Trophoblast cell (in vitro differentiated cells and primary cell): ENCODE measurements around the gene AGRP.

Experiments
- DNase-seq, 2 donors: peaks; one replicate each; pipeline ENCODE4 v3.0.0-alpha.2; 2016
- H2AFZ ChIP-seq: 2 replicates; pipeline ENCODE4 v1.6.1; 2013; ENCODE audit warnings: low read length, moderate library complexity, mild to moderate bottlenecking; ENCODE audit not compliant: insufficient read depth, poor library complexity
- H2AK5ac ChIP-seq: 2 replicates; pipeline ENCODE4 v1.6.1; 2013; ENCODE audit warnings: mild to moderate bottlenecking, low read length
- H2BK120ac ChIP-seq: 2 replicates; pipeline ENCODE4 v1.6.1; 2013; ENCODE audit warnings: low read length, mild to moderate bottlenecking, moderate library complexity; ENCODE audit not compliant: insufficient read depth, poor library complexity
- H2BK12ac ChIP-seq: 2 replicates; pipeline ENCODE4 v1.6.1; 2013; ENCODE audit warnings: mild to moderate bottlenecking, low read length, moderate library complexity
- H2BK5ac ChIP-seq: 2 replicates; pipeline ENCODE4 v1.6.1; 2013; ENCODE audit warnings: low read length, low read depth, moderate library complexity, mild to moderate bottlenecking; ENCODE audit not compliant: poor library complexity
- H3K14ac ChIP-seq: 2 replicates; pipeline ENCODE4 v1.6.1; 2013; ENCODE audit warnings: mild to moderate bottlenecking, low read length
- H3K18ac ChIP-seq: 2 replicates; pipeline ENCODE4 v1.6.1; 2013; ENCODE audit warnings: mild to moderate bottlenecking, low read length
- H3K23ac ChIP-seq: 2 replicates; pipeline ENCODE4 v1.6.1; 2013; ENCODE audit warnings: low read length
- H3K27ac ChIP-seq: 2 replicates; pipeline ENCODE4 v1.5.1; 2013; ENCODE audit warnings: low read depth, mild to moderate bottlenecking, inconsistent platforms, low read length, moderate library complexity
- H3K27me3 ChIP-seq: 2 replicates; pipeline ENCODE4 v1.6.1; 2013; ENCODE audit warnings: inconsistent platforms, mild to moderate bottlenecking, low read length, moderate library complexity; ENCODE audit not compliant: insufficient read depth
- H3K36me3 ChIP-seq, 2 experiments: 1 replicate in 1 of 2; 2 replicates in 1 of 2; pipeline ENCODE4 v1.6.1; 2013; ENCODE audit warnings: low read length in 2 of 2, mild to moderate bottlenecking in 2 of 2, moderate library complexity in 1 of 2; ENCODE audit not compliant: insufficient read depth in 2 of 2, control insufficient read depth in 1 of 2
- H3K4ac ChIP-seq: 2 replicates; pipeline ENCODE4 v1.6.1; 2013; ENCODE audit warnings: low read depth, mild to moderate bottlenecking, low read length, moderate library complexity
- H3K4me1 ChIP-seq, 2 experiments: 1 replicate in 1 of 2; 2 replicates in 1 of 2; pipeline ENCODE4 v1.6.1; 2013; ENCODE audit warnings: low read length in 2 of 2, mild to moderate bottlenecking in 2 of 2, moderate library complexity in 1 of 2; ENCODE audit not compliant: insufficient read depth in 2 of 2, control insufficient read depth in 1 of 2
- H3K4me2 ChIP-seq: 2 replicates; pipeline ENCODE4 v1.6.1; 2013; ENCODE audit warnings: inconsistent platforms, mild to moderate bottlenecking, low read length, moderate library complexity
- H3K4me3 ChIP-seq: 2 replicates; pipeline ENCODE4 v1.5.1; 2013; ENCODE audit warnings: mild to moderate bottlenecking, low read depth, low read length, inconsistent platforms
- H3K79me1 ChIP-seq: one replicate; pipeline ENCODE4 v1.6.1; 2013; ENCODE audit warnings: low read length
- H3K79me2 ChIP-seq: 2 replicates; pipeline ENCODE4 v1.6.1; 2013; ENCODE audit warnings: low read length, mild to moderate bottlenecking; ENCODE audit not compliant: control insufficient read depth, insufficient read depth, poor library complexity
- H3K9ac ChIP-seq: 2 replicates; pipeline ENCODE4 v1.6.1; 2013; ENCODE audit warnings: mild to moderate bottlenecking, low read length
- H3K9me3 ChIP-seq: 2 replicates; pipeline ENCODE4 v1.6.1; 2013; ENCODE audit warnings: low read depth, mild to moderate bottlenecking, control low read depth, inconsistent platforms, low read length; ENCODE audit not compliant: insufficient read depth
- H4K12ac ChIP-seq: 2 replicates; pipeline ENCODE4 v1.6.1; 2013; ENCODE audit warnings: low read depth, mild to moderate bottlenecking, low read length, moderate library complexity
- H4K8ac ChIP-seq: 2 replicates; pipeline ENCODE4 v1.6.1; 2013; ENCODE audit warnings: low read depth, mild to moderate bottlenecking, low read length, moderate library complexity
- H4K91ac ChIP-seq: one replicate; pipeline ENCODE4 v1.6.1; 2013; ENCODE audit warnings: low read depth, mild to moderate bottlenecking, low read length, moderate library complexity
- WGBS: extraction: QIAGEN DNeasy Blood & Tissue Kit; methylation state at CpG from one replicate; pipeline ENCODE4 v1.1.7; 2013; ENCODE audit warnings: missing lambda C conversion rate; ENCODE audit not compliant: insufficient read length, insufficient coverage; ENCODE audit errors: extremely low coverage; 5-methylcytosine and 5-hydroxymethylcytosine counted together

The AGRP gene

DNA sequence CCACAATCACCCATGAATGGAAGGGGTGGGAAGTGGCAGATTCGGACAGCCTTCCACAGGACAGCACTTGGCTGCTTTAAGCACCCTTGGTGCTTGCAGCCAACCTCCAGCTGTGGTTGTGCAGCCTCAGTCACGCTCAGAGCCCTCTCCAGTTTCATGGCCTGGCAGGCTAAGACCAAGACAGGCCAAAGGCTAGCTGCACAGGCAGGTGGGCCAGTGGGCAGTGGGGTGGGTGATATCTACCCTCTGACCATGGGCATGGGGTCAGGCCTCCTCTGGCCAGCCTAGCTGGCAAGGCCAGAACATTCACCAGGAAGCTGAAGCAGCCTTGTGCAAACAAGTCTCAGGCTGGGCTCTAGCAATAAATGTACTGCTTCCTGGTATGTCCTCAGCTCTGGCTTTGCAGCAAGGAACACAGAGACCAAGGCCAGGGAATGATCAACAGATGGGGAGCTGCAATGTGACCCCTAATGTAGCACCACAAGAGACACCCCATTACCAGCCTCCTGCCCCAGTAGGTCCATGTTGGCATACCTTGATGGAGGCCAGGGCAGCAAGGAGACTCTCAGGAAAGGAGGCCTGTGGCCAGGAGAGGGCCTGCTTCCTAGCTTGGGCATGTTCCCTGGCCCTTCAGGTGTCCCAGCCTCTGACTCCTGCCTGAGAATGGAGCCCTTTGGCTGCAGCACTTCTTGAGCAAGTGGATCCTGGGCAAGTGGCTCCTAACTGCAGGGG, 31.5 kb downstream of the AGRP start:
- Histone ChIP-seq H3K4ac (no peak overlapping the region), H3K27ac (no peak overlapping the region), H3K23ac (no peak overlapping the region), H3K4me3 (no peak overlapping the region), H2BK12ac (no peak overlapping the region), H2AFZ (no peak overlapping the region), H3K9ac (no peak overlapping the region), H3K9me3 (no peaks in the 10 kb centered on the region), H3K27me3 (no peaks in the 10 kb centered on the region), H3K14ac (no peak overlapping the region), H4K8ac (no peak overlapping the region), H3K79me1 (no peaks in the 10 kb centered on the region), H3K79me2 (no peaks in the 10 kb centered on the region), H4K91ac (no peak overlapping the region), H4K12ac (no peak overlapping the region), H3K4me2 (no peak overlapping the region), H2BK5ac (no peak overlapping the region), H3K18ac (no peak overlapping the region), H2AK5ac (no peak overlapping the region), H3K4me1 (peaks cover 2 to 5% of the 10 kb centered on the region in 2 experiments), H3K36me3 (peaks cover 39 to 46% of the 10 kb centered on the region in 2 experiments), H2BK120ac (no peak overlapping the region)
- DNase-seq = no peak
- WGBS = no CpG with 5 or more reads among the region's 2 CpGs

DNA sequence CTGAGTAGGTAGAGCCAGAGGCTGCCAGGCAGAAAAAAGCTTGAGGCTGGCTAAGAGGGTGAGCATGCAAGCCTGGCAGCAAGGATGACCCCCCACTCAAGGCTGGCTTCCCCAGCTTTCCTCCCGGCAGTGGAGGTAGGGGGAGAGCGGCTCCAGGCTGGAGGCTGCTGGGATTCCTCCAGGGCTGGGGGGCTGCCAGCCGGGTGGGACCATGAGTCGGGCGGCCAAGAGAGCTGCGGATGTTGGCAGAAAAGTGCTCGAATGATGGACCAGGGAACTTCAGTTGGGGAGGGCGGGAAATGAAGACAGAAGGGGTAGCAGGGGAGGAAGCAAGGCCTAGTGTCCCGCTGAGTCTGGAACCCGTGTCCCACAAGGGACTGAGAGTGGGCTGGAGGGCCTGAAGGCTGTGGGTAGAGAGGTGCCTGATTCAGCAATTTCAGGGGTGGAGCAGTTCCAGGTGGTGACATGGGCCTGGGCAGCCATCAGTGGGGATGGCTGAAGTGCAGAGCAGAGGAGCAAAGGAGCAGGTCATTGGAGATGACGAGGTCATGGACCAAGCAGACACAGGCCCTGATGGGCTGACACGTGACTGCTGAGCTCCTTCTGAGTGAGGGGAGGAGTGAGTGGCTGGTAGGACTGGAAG, 32.2 kb downstream of the AGRP start:
- no peak overlapping the region for H2BK12ac ChIP-seq
- H3K9ac ChIP-seq = no peak overlapping the region
- H2BK120ac ChIP-seq = no peak overlapping the region
- H3K27me3 ChIP-seq = no peaks in the 10 kb centered on the region
- no peak overlapping the region for H2BK5ac ChIP-seq
- no peak overlapping the region for H4K12ac ChIP-seq
- DNase-seq = no peak
- H3K4me1 ChIP-seq = peaks cover 2 to 5% of the 10 kb centered on the region in 2 experiments
- H3K4me3 ChIP-seq = no peak overlapping the region
- H4K91ac ChIP-seq = no peak overlapping the region
- peaks cover 39 to 50% of the 10 kb centered on the region in 2 experiments for H3K36me3 ChIP-seq
- H3K79me2 ChIP-seq = no peaks in the 10 kb centered on the region
- H3K18ac ChIP-seq = no peak overlapping the region
- no peak overlapping the region for H2AFZ ChIP-seq
- H3K27ac ChIP-seq = no peak overlapping the region
- no peak overlapping the region for H2AK5ac ChIP-seq
- no peaks in the 10 kb centered on the region for H3K79me1 ChIP-seq
- no peak overlapping the region for H3K4me2 ChIP-seq
- no peak overlapping the region for H4K8ac ChIP-seq
- H3K14ac ChIP-seq = no peak overlapping the region
- no CpG with 5 or more reads among the region's 12 CpGs for WGBS
- no peak overlapping the region for H3K4ac ChIP-seq
- no peaks in the 10 kb centered on the region for H3K9me3 ChIP-seq
- H3K23ac ChIP-seq = no peak overlapping the region

DNA sequence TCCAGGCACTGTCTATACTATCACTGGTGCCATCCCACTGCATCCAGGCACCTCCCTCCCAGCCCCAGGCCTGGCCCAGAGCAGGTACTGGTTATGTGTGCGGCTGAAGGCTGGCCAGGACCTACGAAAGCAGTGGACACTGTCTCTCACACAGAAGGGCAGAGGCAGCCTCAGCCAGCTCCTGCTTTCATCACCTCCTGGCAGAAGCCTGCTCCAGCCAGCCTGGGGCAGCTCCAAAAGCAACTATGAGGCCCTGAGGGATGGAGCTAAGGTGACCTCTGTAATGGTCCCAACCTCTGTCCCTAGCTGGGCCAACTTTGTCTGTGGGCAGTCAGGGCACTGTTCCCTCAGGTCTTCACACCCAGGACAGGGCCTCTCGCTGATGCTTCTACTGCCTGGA, 33.6 kb downstream of the AGRP start:
- Histone ChIP-seq H3K18ac (no peak overlapping the region), H3K27ac (no peak overlapping the region), H2AK5ac (no peak overlapping the region), H4K91ac (no peak overlapping the region), H2AFZ (no peak overlapping the region), H2BK5ac (no peak overlapping the region), H3K9ac (no peak overlapping the region), H2BK120ac (no peak overlapping the region), H3K27me3 (no peaks in the 10 kb centered on the region), H3K36me3 (peaks cover 49 to 59% of the 10 kb centered on the region in 2 experiments), H3K79me1 (no peaks in the 10 kb centered on the region), H3K9me3 (no peaks in the 10 kb centered on the region), H4K12ac (no peak overlapping the region), H3K23ac (no peak overlapping the region), H3K79me2 (no peaks in the 10 kb centered on the region), H3K4me1 (peaks cover 0 to 5% of the 10 kb centered on the region in 2 experiments), H3K4me2 (no peak overlapping the region), H3K4me3 (no peak overlapping the region), H4K8ac (no peak overlapping the region), H2BK12ac (no peak overlapping the region), H3K14ac (no peak overlapping the region), H3K4ac (no peak overlapping the region)
- WGBS = no CpG with 5 or more reads among the region's 3 CpGs
- DNase-seq = no peak

DNA sequence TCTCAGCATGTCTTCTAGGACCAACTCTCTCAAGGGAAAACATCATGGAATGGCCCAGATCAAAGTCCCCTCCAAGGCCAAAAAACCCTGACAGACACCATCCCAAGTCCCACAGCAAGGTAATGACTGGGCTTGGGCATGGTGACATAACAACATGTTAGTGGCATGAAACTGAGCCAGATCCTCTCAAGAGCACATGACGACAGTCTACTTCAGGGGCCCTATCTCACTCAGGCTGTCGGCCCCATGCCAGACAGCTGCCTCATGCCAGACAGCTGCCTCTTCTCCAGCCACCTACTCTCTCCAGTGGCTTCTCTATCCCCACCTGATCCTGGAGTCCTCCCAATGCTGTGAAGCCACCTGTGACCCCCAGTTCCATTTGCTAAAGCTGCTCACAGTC, 34.0 kb downstream of the AGRP start:
- no peaks in the 10 kb centered on the region for H3K9me3 ChIP-seq
- no peak overlapping the region for H4K8ac ChIP-seq
- H3K79me2 ChIP-seq = no peaks in the 10 kb centered on the region
- H3K18ac ChIP-seq = no peak overlapping the region
- H2AK5ac ChIP-seq = no peak overlapping the region
- no peak overlapping the region for H2BK12ac ChIP-seq
- H3K14ac ChIP-seq = no peak overlapping the region
- H3K79me1 ChIP-seq = no peaks in the 10 kb centered on the region
- no peak overlapping the region for H2BK120ac ChIP-seq
- H3K36me3 ChIP-seq = peaks cover 53 to 63% of the 10 kb centered on the region in 2 experiments
- no peak overlapping the region for H3K4me3 ChIP-seq
- no peak overlapping the region for H3K4ac ChIP-seq
- no CpG with 5 or more reads among the region's 2 CpGs for WGBS
- H2AFZ ChIP-seq = no peak overlapping the region
- no peak overlapping the region for H3K23ac ChIP-seq
- H3K27ac ChIP-seq = no peak overlapping the region
- no peak overlapping the region for H3K9ac ChIP-seq
- no peak overlapping the region for H3K4me2 ChIP-seq
- no peak for DNase-seq
- no peak overlapping the region for H4K12ac ChIP-seq
- no peak overlapping the region for H4K91ac ChIP-seq
- H3K4me1 ChIP-seq = peaks cover 0 to 5% of the 10 kb centered on the region in 2 experiments
- H2BK5ac ChIP-seq = no peak overlapping the region
- H3K27me3 ChIP-seq = no peaks in the 10 kb centered on the region
